ENCODE measurements around the gene STK16. TPM values are rescaled to one million over a fixed set of nuclear protein-coding genes. Genes with fewer than 3 reads are reported as not detected.
A peak's percentile ranks its signal among the peaks of the same experiment; 100 is the strongest.

The STK16 gene
- total RNA-seq, 2 experiments from 2014 or later, result 34.4 to 35.4 TPM

GRCh38 chr2:219218732-219219701 is 26.3 kb upstream of the STK16 start, which contains the start of gene ABCB6:
TSS of gene ABCB6 (minus strand) at chr2:219218958. CDS start at chr2:219218673, 285 bp downstream.
- DNase-seq (peak; percentile 95), ATAC-seq (peak; percentile 92)
- POLR2A ChIA-PET, result interaction anchor here (0.7 to 4.6 kb wide), 23 partner anchors 10 to 168 kb away, joined by 3 to 60 read pairs (median 5); partner anchors contain the start of genes ANKZF1, ATG9A, CNPPD1 and DNAJB2
- Mint-ChIP-seq H3K4me1 (ENCODE audit: low read depth) (peaks cover 25% of the 10 kb centered on the region), H3K27me3 (no peaks in the 10 kb centered on the region), H3K36me3 (ENCODE audit: low read depth) (peaks cover 53% of the 10 kb centered on the region), H3K27ac (peak within 1 kb of the TSS; percentile 77), H3K4me3 (peak within 1 kb of the TSS; percentile 88), H3K9me3 (no peaks in the 10 kb centered on the region)
- TF ChIP-seq CTCF (IDR thresholded peaks at IDR 0.05), result no peak
- CTCF ChIA-PET, result interaction anchor here (0.5 to 2.8 kb wide), 12 partner anchors 8 to 239 kb away, joined by 3 to 19 read pairs (median 4); partner anchors contain the start of genes ANKZF1, ATG9A and ZFAND2B
- intact Hi-C loops (cut with micrococcal nuclease), result no loop called here

- CTCF ChIA-PET, result interaction anchor here (1.2 to 2.8 kb wide), 6 partner anchors 10 to 224 kb away, joined by 4 to 19 read pairs (median 6); partner anchors contain the start of genes ANKZF1 and ATG9A
- intact Hi-C loops (cut with micrococcal nuclease), result no loop called here
- H3K36me3 Mint-ChIP-seq (ENCODE audit: low read depth), result peaks cover 57% of the 10 kb centered on the region
Measured at GRCh38 chr2:219219784-219220532, 25.3 kb upstream of the STK16 start.

GRCh38 chr2:219220652-219221402 is 24.5 kb upstream of the STK16 start:
- ATAC-seq (no peak), DNase-seq (no peak)
- CTCF ChIA-PET, result no interaction called here
- Mint-ChIP-seq H3K4me3 (no peak overlapping the region), H3K27ac (no peak overlapping the region), H3K4me1 (ENCODE audit: low read depth) (peaks cover 27% of the 10 kb centered on the region), H3K9me3 (no peaks in the 10 kb centered on the region), H3K27me3 (no peaks in the 10 kb centered on the region), H3K36me3 (ENCODE audit: low read depth) (peaks cover 66% of the 10 kb centered on the region)
- intact Hi-C loops (cut with micrococcal nuclease), result no loop called here
- POLR2A ChIA-PET, result interaction anchor here (0.9 to 4.6 kb wide), 9 partner anchors 8 to 58 kb away, joined by 3 to 60 read pairs (median 5); partner anchors contain the start of genes ANKZF1, ATG9A, DNAJB2 and GLB1L
- TF ChIP-seq CTCF (IDR thresholded peaks at IDR 0.05), result no peak

More at GRCh38 chr2:219219784-219220532, 25.3 kb upstream of the STK16 start:
- Mint-ChIP-seq H3K27ac (peak overlapping the region; percentile 11), H3K27me3 (no peaks in the 10 kb centered on the region), H3K4me3 (no peak overlapping the region), H3K4me1 (ENCODE audit: low read depth) (peaks cover 25% of the 10 kb centered on the region), H3K9me3 (no peaks in the 10 kb centered on the region)
- POLR2A ChIA-PET, result interaction anchor here (0.6 to 4.6 kb wide), 15 partner anchors 9 to 576 kb away, joined by 3 to 60 read pairs (median 5); partner anchors contain the start of genes ANKZF1, ATG9A, DNAJB2 and GLB1L
- no peak for TF ChIP-seq CTCF (IDR thresholded peaks at IDR 0.05)
- ATAC-seq, result no peak
- no peak for DNase-seq

GRCh38 chr2:219221957-219222518 is 23.2 kb upstream of the STK16 start:
- ChIA-PET POLR2A (interaction anchor here (0.6 to 4.6 kb wide), 6 partner anchors 10 to 158 kb away, joined by 3 to 25 read pairs (median 3); partner anchors contain the start of genes GLB1L, STK16, TUBA4A and TUBA4B), CTCF (no interaction called here)
- H3K4me3 Mint-ChIP-seq, result no peak overlapping the region
- no peaks in the 10 kb centered on the region for H3K27me3 Mint-ChIP-seq
- no peaks in the 10 kb centered on the region for H3K9me3 Mint-ChIP-seq
- peaks cover 24% of the 10 kb centered on the region for H3K4me1 Mint-ChIP-seq (ENCODE audit: low read depth)
- H3K36me3 Mint-ChIP-seq (ENCODE audit: low read depth), result peaks cover 66% of the 10 kb centered on the region
- H3K27ac Mint-ChIP-seq, result no peak overlapping the region
- ATAC-seq (no peak), DNase-seq (no peak)
- intact Hi-C loops (cut with micrococcal nuclease), result no loop called here
- no peak for TF ChIP-seq CTCF (IDR thresholded peaks at IDR 0.05)
